ENCODE data around the gene FCHO1.

Gene FCHO1

DNA sequence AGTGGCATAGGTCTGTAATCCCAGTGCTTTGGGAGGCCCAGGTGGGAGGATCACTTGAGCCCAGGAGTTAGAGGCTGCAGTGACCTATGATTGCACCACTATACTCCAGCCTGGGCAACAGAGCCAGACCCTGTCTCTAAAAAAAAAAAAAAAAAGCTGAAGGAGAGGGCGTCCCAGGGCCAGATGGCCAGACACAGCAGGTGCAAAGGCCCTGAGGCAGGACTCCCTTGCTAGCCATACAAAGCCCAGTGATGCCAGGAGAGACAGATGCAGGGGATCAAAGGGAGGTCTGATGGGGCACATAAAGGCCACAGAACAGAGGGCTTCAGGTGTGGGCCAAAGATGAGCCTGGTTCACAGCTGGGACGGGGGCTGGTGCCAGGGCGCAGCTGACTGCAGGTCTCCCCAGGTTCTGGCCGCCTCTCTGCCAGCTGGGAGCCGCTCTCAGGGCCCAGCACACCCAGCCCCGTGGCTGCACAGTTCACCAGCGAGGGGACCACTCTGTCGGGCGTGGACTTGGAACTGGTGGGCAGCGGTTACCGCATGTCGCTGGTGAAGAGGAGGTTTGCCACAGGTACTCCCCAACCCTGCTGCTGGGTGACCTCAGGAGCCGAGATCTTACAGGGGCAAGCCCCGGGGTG lies 36.1 kb downstream of the FCHO1 start:
- peaks cover 11% of the 10 kb centered on the region for H3K36me3 ChIP-seq (ENCODE audit: control insufficient read depth, insufficient read depth, low read length)
- no peaks in the 10 kb centered on the region for H3K27me3 ChIP-seq (replicated peaks; ENCODE audit: control insufficient read depth, insufficient read depth, low read length)
- DNase-seq (ENCODE audit: extremely low read depth, insufficient read length), result no peak
- TF ChIP-seq, protein P1, sequence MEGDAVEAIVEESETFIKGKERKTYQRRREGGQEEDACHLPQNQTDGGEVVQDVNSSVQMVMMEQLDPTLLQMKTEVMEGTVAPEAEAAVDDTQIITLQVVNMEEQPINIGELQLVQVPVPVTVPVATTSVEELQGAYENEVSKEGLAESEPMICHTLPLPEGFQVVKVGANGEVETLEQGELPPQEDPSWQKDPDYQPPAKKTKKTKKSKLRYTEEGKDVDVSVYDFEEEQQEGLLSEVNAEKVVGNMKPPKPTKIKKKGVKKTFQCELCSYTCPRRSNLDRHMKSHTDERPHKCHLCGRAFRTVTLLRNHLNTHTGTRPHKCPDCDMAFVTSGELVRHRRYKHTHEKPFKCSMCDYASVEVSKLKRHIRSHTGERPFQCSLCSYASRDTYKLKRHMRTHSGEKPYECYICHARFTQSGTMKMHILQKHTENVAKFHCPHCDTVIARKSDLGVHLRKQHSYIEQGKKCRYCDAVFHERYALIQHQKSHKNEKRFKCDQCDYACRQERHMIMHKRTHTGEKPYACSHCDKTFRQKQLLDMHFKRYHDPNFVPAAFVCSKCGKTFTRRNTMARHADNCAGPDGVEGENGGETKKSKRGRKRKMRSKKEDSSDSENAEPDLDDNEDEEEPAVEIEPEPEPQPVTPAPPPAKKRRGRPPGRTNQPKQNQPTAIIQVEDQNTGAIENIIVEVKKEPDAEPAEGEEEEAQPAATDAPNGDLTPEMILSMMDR (IDR thresholded peaks at IDR 0.05; ENCODE audit: insufficient read depth, low read length, poor library complexity, severe bottlenecking), result no peak
- no peak overlapping the region for H3K4me3 ChIP-seq (replicated peaks; ENCODE audit: low read depth, low read length)

- Histone ChIP-seq H3K36me3 (ENCODE audit: control insufficient read depth, insufficient read depth, low read length) (peaks cover 11% of the 10 kb centered on the region), H3K27me3 (replicated peaks; ENCODE audit: control insufficient read depth, insufficient read depth, low read length) (no peaks in the 10 kb centered on the region), H3K4me3 (replicated peaks; ENCODE audit: low read depth, low read length) (no peak overlapping the region)
- TF ChIP-seq, protein P1 (IDR thresholded peaks at IDR 0.05; ENCODE audit: insufficient read depth, low read length, poor library complexity, severe bottlenecking), result no peak
- DNase-seq (ENCODE audit: extremely low read depth, insufficient read length), result no peak
Measured at GRCh38 chr19:17788632-17789031, 37.4 kb downstream of the FCHO1 start.

DNA sequence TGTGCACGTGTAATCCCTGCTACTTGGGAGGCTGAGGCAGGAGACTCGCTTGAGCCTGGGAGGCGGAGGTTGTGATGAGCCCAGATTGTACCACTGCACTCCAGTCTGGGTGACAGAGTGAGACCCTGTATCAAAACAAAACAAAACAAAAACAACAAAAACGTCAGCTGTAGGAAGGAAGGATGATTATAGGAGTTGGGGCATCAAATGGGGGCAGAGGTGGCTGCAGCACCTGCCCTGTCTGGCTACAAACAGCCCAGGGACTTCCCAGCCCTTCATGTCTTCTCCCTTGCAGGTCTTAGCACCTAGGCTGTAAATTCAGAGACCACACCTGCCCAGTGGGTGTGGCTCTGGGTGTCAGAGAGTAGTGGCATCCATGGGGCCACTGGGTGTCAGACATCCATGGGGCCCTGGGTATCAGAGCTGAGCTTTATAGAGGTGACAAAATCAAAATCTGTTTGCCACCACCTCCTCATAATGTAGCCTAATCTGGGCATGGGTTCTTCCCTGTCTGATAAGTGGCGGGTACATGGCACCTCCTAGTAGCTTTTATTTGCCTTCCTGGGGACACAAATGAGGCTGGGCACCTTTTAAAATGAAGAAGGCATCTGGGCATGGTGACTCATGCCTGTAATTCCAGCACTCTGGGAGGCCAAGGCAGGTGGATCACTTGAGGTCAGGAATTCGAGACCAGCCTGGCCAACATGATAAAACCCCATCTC lies 38.9 kb downstream of the FCHO1 start:
- Histone ChIP-seq H3K4me3 (replicated peaks; ENCODE audit: low read depth, low read length) (no peak overlapping the region), H3K27me3 (replicated peaks; ENCODE audit: control insufficient read depth, insufficient read depth, low read length) (no peaks in the 10 kb centered on the region; the same call in 1 of the 2 replicates), H3K36me3 (ENCODE audit: control insufficient read depth, insufficient read depth, low read length) (peaks cover 3% of the 10 kb centered on the region)
- TF ChIP-seq, protein P1 (IDR thresholded peaks at IDR 0.05; ENCODE audit: insufficient read depth, low read length, poor library complexity, severe bottlenecking), result no peak
- no peak for DNase-seq (ENCODE audit: extremely low read depth, insufficient read length)

DNA sequence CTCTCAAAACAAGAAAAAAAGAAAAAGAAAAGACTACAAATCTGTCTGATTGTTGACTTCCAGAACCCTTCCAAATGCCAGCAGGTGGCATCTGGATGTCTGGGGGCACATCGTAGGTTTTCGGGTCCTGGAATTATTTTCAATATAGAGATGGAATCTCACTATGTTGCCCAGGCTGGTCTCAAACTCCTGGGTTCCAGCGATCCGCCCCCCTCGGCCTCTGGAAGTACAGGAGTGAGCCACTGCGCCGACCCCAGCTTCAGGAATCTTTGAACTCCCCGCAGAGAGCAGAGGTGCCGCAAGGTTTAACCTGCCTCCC lies 43.1 kb downstream of the FCHO1 start:
- no peaks in the 10 kb centered on the region for H3K36me3 ChIP-seq (ENCODE audit: control insufficient read depth, insufficient read depth, low read length)
- no peaks in the 10 kb centered on the region; the same call in 1 of the 2 replicates for H3K27me3 ChIP-seq (replicated peaks; ENCODE audit: control insufficient read depth, insufficient read depth, low read length)
- no peak overlapping the region for H3K4me3 ChIP-seq (replicated peaks; ENCODE audit: low read depth, low read length)
- DNase-seq (ENCODE audit: extremely low read depth, insufficient read length), result no peak
- TF ChIP-seq, protein P1 (IDR thresholded peaks at IDR 0.05; ENCODE audit: insufficient read depth, low read length, poor library complexity, severe bottlenecking), result no peak

DNA sequence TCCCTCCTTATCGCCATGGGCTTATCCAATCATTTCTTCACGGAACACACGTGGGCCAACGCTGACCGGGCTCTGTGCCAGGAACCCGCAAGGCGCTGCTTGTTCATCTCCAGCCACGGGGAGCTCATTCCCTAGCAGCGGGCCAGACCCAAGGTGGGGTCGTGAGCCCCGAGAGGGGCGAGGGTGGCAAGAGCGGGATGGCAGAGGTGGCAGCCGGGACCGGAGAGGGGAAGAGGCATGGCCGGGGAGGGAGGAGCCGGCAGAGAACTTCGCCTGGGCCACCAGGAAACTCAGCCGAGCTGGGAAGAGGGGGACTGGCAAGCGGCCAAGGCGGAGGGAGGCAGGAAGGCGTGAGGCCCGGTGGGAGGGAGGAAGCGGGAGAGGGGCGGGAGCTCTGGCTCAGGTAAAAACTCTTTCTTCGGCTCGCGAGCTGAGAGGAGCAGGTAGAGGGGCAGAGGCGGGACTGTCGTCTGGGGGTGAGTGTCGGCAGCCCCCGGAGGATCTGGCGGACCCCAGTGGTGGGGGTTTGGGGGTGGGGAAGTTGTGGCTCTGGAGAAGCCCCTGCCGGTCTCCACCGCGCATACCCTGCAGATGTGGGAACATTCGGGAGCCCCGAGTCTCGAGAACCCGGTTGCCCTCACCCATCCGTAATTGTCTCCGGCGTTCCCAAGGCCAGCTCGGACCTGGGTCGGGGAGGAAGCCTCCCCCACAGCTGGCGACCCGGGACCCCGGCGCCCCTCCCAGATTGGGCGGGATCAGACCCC lies 43.6 kb downstream of the FCHO1 start, which contains the start of gene B3GNT3:
Gene B3GNT3, plus strand, starts transcription at position 408 of the 764 bp plus-strand sequence. CDS start 12,670 bp downstream, outside the sequence.
- no peak for DNase-seq (ENCODE audit: extremely low read depth, insufficient read length)
- Histone ChIP-seq H3K27me3 (replicated peaks; ENCODE audit: control insufficient read depth, insufficient read depth, low read length) (no peaks in the 10 kb centered on the region; the same call in 1 of the 2 replicates), H3K36me3 (ENCODE audit: control insufficient read depth, insufficient read depth, low read length) (no peaks in the 10 kb centered on the region), H3K4me3 (replicated peaks; ENCODE audit: low read depth, low read length) (no peak within 1 kb of the TSS)
- TF ChIP-seq, protein P1 (IDR thresholded peaks at IDR 0.05; ENCODE audit: insufficient read depth, low read length, poor library complexity, severe bottlenecking), result no peak
